Endometrium (tissue), 2 donors: ENCODE results near the gene GLB1L.

Source experiments
- FAIRE-seq: peaks from 2 replicates; lab custom pipeline; 2012; peaks lifted over from hg19 to GRCh38; lab: Jason Lieb, UNC
- donor health status: control.
- donor health status: control.

The GLB1L gene

DNA sequence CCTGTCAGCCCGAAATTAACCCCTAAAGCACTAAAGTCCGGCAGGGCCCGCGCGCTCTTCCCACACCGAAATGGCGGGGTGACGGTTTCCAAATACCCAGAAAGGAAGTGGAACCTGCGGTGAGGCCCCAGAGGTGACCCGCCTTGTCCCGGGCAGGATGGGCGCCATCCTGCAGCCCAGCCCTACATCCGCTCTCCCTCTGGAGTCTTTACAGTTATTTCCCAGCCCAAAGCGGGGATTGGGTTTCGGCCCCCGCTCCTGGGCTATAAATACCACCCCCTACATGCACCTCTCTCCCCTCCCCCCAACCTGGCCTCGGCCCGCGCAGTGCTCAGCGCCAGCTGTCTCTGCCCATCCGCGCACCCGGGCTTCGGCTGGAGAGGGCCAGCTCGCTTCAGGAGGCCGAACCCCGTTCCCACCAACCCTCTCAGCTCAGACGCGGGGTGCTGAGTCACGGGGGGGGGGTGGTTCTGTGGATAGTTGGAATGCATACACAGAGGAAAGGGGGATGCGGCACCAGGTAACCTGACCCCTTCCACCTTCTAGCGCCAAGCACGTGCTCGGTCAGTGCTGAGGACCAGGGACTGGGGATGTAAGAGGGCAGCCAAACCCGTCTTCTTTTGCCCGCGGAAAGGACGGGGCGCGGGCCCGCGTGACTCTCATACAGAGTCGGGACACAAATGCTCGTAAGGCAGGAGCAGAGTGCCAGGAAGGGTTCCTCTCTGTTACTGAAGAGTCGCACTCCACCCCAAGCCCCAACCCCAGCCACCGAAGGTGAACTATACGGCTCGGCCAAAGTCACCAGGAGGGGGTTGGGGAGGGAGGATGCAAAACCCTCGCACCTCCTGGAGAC lies 7.9 kb upstream of the GLB1L start, which contains the start of gene TUBA4B:
TSS of gene TUBA4B (plus strand) at position 344 of the 853 bp plus-strand sequence. CDS start at position 509, 165 bp downstream.
- FAIRE-seq = no peak

DNA sequence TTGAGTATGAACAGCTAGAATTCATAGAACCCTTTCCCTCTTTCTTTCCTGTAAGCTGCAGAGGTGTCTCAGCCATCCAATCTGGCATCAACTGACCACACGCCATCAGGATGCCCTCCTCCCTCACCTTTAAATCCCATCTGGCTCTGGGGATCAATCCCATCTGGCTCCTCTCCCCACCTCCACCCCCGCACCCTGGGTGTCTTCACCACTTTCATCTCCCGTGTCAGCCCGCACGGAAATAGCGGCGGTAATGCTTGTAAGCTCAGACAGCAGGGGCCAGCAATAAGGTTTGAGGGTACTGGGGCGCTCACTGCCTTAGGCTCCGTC lies 7.3 kb upstream of the GLB1L start:
- no peak for FAIRE-seq

DNA sequence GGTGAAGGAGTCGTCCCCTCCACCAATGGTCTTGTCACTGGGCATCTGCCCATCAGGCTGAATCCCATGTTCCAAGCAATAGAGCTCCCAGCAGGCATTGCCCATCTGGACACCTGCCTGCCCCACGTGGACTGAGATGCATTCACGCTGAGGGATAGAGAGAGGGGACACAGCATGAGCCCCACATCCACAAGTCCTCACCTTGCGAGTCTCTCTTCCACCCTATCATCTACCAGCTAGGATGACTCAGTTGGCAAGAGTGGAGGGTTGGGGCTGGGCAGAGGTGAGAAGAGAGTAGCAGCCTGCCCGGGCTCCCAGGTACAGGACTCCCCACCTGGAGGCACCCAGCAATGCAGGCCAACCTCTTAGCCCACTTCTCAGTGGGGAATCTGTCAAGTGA lies 6.8 kb upstream of the GLB1L start:
- no peak for FAIRE-seq

DNA sequence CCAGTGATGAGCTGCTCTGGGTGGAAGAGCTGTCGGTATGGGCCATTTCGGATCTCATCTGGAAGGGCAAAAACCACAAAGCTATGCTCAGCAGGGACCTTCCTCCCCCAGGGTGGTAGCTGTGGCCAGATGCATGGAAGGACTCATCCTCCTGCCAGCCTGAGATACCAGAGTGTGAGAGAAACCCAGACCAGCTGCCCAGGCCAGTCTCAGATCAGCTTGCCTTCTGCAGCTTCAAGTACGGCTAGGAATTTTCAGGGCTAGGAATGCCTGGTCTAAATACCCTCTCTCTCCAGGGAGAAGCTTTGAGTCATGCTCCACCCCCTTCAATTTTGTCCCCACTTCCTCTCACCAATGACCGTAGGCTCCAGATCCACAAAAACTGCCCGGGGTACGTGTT lies 6.4 kb upstream of the GLB1L start:
- no peak for FAIRE-seq

DNA sequence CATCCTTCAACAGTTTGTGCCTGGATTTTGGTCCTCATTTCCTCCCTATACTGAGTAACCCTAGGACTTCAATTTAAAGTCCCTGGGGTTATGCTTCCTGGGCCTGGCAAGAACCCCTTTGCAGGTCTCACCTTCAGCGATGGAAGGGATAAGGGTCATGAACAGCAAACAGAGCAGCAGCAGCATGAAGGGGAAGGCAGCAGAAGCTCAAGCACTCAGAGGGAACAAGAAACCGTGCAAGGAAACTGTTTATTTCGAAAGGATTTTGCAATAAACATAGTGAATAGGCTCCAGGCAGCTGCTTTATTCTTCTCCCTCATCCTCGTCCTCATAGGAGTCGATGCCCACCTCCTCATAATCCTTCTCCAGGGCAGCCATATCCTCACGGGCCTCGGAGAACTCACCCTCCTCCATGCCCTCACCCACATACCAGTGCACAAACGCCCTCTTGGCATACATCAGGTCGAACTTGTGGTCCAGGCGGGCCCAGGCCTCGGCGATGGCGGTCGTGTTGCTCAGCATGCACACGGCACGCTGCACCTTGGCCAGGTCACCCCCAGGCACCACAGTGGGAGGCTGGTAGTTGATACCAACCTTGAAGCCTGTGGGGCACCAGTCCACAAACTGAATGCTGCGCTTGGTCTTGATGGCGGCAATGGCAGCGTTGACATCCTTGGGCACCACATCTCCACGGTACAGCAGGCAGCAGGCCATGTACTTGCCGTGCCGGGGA lies 5.0 kb upstream of the GLB1L start:
- no peak for FAIRE-seq

DNA sequence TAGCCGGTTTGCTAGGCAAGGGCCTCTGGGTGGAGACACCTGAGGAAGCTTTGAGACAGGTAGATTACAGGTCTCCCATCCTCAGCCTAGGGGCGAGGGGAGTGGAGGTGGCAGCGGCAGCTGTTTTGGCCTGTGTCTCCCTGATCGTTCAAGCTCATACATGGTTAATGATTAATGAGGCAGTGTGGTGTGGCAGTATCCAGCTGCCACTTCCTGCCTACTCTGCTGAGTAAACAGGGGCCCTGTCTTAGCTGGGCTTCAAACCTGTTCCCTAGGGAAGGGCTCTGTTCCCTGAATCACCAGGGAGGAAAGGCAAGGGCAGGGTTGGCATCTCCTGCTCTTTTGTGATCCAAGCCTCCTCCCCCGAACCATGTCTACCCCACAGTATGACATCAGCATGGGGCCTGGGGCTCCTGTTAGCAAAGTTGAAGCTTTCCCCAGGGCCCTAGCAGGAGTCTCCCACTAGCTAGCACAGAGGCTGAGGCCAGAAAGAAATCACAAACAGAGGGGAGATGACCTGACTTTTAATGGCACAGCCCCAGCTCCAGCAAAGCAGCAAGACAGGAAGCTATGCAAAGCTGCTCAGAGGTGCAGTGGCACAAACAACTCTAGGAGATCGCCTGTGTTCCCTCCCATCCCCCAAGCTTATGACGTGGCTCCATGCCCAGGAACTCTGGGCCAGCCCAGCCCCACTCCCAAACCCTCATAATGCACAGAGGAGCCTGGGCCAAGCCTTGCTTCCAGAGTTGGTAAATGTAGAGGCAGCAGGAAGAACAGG lies 4.1 kb upstream of the GLB1L start:
- no peak for FAIRE-seq

DNA sequence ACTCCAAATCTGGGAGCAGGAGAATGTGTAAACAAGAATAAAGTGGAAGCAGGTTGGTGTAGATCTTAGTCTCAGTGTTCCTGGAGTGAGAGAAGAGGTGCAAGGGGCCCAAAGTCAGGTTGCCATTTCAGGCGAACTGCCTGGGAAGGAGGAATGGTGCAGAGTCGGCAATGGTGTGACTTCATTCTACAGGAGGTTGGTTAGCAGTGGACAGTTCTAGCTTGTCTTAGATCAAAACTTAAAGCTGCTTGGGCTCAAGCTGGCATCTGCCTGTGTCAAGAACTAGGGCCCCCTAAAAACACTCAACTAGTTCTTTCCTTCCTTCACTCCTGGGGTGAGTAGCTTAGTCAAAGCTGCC lies 3.6 kb upstream of the GLB1L start:
- FAIRE-seq = no peak

DNA sequence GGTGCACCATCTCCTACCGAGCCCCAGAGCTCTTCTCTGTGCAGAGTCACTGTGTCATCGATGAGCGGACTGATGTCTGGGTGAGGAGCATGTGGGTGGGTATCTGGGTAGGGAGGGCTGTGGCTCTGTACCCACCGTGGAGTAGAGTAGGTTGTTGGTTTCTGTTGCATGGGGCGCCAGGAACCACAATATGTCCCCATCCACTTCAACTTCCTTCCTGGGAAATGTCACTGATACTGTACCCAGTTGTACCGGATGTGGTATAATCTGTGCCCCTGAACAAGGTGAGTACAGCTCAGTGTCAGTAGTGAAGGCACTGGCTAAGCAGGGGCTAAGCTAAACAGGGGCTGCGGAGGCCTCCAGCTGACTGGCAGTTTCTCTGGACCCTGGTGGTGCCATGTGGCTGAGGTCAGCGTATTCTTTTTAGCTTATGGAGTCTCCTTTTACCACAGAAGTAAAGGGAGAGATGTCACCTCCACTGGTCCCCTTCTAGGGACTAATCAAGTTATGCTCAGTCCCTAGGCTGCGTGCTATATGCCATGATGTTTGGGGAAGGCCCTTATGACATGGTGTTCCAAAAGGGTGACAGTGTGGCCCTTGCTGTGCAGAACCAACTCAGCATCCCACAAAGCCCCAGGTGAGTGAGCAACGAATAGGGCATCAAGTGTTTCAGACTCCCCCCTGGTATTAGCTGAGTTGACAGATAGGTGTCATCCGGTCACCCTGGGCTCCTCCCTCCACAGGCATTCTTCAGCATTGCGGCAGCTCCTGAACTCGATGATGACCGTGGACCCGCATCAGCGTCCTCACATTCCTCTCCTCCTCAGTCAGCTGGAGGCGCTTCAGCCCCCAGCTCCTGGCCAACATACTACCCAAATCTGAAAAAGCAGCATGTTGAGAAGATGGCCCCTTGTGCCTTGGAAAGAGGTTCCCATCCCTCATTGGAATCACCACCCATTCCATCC lies 2.7 kb upstream of the GLB1L start:
- FAIRE-seq = no peak

DNA sequence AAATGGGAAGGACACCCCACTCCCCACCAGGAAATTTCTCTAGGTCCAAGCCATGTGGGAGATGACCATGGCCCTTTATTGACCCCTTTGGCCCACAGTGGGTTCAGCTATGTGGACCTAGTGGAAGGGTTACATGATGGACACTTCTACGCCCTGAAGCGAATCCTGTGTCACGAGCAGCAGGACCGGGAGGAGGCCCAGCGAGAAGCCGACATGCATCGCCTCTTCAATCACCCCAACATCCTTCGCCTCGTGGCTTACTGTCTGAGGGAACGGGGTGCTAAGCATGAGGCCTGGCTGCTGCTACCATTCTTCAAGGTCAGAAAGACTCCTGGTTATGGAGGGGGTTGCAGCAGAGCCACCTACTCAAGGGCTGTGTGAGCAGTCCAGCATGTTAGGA lies 1.3 kb upstream of the GLB1L start:
- no peak for FAIRE-seq

DNA sequence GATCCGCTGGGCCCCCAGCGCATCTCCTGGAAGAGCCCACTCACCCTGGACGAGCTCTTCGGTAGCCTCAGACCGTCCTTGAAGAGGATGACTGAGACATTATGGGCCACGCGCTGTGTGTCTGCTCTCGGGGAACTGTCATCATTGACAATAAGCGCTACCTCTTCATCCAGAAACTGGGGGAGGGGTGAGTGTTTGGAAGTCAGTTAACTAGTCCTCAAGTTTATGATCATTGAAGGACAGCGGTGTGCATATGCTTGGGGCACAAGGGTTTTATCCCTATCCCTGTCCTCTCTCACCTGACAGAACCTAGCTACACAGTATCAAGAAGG lies 621 bp upstream of the GLB1L start:
- no peak for FAIRE-seq

DNA sequence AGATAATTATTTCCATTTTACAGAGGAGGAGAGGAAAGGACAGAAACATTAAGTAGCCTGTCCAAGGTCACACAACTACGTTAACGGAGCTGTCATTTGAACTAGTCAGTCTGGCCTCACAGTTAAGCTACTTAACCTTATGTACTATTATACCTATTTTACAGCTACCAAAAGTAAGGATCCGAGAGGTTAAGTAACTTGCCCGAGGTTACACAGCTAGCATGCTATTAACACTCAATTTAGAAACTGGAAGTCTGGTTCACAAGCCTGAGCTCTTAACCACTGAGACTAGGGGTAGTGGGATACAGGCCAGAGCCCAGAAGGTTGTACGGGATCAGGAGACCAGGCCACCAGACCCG lies 476 bp downstream of the GLB1L start:
- no peak for FAIRE-seq

DNA sequence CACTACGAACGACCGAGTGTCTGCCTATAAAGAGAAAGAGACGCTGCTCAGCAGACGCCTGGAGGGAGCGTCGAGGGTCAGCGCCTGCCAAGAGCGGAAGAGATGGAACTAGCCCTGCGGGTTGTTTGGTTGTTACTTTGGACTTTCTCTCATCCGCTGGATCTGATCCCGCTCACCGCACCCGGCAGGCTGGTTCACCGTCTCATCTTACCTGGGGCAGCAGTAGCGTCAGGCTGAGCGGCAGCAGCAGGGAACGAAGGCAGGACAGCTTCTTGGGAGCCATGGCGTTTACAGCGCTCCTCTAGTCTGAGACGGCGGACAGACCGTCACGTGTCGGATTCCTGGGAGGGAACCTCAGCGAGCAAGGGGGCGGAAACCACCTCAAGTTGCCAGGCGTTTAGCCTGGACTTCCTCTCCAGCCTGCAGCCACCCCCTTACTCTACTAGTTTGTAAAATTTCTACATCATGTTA lies 1.9 kb downstream of the GLB1L start:
- no peak for FAIRE-seq

DNA sequence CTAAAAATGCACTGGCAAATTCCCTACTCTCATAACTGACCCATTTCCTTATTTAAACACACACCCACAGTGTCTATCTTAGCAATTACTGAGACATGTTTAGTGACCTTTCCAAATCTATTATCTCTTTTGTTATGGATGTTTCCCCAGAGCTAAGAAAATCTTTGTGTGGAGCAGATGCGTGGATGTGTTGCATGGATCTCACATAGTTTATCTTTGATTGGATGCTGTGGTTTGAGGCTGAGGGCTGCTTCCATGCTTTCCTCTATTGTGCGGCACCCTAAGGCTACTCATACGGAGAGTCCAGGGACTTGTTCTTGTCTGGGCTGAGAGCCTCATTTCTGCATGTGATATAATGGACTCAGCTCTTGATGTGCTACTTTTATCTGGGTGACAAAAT lies 10.9 kb downstream of the GLB1L start:
- FAIRE-seq = no peak

DNA sequence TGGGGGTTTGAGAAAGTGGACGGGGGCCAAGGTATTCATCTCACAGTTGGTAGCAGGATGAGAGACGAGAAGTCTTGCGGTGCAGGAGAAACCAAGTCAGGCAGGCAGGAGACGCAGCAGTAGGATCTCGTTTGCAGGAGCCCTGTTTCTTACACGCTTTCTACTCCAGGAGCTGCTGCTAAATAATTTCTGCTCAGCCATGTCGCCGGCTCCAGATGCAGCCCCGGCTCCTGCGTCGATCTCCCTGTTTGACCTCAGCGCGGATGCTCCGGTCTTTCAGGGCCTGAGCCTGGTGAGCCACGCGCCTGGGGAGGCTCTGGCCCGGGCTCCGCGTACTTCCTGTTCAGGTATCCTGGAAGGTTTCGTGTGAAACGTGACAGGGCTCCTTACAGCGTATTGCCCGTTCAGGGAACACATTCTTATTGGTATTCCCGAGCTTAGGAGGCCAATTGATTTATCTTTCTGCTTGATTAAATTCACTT lies 15.1 kb downstream of the GLB1L start:
- FAIRE-seq = no peak

DNA sequence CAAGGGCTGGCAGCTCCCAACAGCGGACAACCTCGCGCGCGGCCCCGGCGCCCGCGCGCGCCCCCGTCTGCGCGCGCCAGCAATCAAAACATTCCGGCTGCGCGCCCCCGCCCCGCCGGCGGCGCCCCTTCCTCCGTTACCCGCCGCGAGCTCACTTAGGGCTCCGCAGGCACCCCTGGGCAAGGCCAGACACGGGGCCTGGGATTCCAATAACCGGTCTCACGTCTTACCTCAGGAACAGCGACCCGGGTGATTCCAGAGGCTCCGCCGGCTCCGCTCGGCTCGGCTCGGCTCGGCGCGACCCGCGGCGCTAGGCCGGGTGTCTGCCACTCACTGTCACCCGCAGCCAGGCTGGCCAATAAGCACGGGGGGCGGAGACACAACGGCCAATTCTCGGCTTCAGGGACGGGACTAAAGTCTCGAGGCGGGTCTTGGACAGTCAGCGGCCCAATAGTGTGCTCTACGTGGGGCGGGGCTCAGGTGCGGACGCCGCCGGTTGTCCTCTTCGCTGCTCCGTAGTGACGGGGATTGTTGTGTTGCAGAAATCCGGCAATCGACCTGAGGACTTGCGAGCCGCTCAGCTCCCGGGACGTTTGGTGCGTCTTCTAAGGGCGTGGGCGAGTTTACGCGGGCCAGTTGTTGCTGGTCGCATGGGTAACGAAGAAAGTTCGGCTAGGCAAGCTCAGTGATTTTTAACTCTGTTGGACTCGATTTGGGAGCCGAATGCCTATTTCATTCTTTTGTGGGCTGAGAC lies 15.8 kb downstream of the GLB1L start, which contains the start of the genes ANKZF1 and ATG9A:
TSS of gene ANKZF1 (plus strand) at position 502 of the 754 bp plus-strand sequence. CDS start 452 bp downstream, outside the sequence.
TSS of gene ATG9A (minus strand) at position 332 of the 754 bp plus-strand sequence. CDS start 1,612 bp downstream, outside the sequence.
- FAIRE-seq = peak; percentile 92

DNA sequence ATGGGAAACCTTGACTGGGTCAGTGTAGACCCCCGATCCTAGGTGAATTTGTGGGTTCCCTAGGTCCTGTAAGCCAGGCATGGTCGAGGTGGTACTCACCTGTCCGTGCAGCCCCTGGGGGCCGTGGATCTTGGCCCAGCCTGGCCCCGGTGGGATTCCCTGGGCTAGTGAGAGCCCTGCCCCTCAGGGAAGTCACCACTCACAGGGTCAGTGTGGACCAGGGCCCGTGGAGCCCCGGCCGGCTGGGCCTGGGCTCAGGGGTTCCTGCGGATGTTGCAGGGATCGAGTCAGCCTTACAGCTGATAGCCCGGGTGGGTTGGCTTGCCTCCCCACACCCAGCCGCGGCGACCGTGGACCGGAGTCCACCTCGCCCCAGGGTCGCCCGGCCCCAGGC lies 16.3 kb downstream of the GLB1L start:
- FAIRE-seq = no peak

DNA sequence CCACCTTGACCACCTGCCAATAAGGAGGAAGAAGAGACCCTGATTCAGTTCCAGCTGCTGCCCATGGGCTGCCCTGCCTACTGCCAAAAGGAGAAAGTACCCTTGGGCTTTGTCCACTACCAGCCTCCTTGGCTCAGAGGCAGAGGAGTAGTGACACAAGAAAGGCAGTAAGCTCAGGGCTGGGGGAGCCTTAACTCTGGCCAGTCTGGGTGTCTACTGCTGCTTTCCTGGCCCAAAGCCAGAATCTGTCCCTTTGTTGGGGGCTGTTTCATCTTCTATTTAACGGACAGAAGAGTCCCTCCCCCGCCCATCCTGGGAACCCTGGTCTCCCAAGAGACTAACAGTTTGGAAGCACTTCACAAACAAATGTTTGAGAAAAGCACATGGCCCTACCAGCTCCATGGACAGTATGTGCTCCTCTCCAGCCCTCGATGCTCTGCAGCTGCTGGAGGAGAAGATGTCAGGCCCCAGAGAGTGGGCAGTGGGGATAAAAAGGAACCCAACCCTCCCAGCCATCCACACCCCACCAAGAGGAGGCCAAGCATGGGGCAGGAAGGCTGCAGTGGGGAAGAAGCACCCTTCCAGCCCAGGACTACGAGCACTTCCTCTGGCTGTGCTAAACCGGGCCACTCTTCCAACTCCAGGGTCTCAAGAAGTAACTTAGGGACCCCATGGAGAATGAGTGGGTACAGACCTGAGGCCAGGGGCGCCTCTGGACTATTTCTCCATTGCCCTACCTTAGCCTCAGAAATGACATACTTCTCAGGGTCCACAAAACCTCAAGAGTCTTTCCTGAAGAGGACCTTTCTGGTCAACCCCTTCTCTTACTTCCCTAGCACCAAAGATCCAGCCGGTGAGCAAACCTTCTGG lies 17.0 kb downstream of the GLB1L start:
- no peak for FAIRE-seq

DNA sequence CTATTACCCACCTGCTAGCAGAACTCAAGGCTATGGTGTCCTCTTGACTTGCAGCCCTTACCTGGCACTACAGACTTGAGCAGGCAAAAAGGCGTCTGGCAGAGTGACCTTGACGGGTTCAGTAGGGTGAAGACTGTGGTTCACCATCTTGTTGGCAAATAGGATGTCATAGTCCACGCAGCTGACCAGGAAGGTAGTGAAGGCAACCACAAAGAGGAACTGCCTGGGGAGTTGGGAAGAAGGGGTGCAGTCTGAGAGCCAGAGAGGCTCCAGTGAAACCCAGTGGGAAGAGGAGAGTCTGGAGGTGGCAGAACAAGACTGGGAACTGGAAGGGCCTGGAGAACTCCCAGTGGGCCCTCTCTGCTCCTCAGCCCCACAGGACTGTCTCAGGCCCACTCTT lies 19.9 kb downstream of the GLB1L start:
- FAIRE-seq = no peak

DNA sequence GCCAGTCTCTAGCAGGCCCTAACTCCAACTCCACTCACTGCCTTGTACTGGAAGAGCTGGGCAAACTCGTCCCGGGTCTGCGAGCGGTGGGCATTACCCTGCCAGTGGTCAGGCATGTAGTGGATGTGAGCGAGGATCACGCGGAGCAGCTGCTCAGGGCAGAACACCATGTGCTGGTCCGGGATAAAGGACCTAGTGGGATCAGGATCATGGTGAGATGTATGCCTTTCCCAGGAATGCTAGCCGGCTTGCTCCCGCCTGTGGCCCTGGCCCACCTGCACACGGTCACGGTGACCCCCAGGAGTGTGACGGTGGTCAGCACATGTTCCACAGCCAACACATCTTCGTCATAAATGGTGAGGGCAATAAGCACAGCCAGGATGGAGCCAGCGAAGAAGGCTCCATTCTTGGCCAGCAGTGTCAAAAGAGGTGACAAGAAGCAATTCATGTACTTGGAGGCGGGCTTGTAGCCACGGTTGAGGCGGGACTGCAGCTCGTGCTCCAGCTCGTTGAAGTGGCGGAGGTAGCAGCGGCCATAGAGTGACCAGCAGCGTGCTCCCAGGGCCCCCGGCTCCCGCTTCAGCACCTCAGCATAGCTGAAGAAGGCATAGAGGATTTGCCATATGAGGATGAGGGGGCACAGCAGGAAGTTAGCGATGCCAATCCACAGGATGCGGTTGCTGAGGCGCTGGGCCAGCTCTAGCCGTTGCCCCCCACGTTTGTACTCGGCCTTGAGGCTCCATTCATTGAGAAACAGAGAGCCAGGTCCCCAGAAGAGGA lies 21.2 kb downstream of the GLB1L start:
- no peak for FAIRE-seq
